Right lobe of liver (tissue), 4 donors: ENCODE results near the gene PRKD3.
A peak's percentile ranks its signal among the peaks of the same experiment; 100 is the strongest.

ENCODE experiments used
- CTCF ChIP-seq, 4 donors: fragments of 200-600 bp in 3 of 4; fragments of 450-650 bp in 1 of 4; IDR thresholded peaks; one replicate each; pipeline versions ENCODE4 v1.5.1 to v1.8.0; 2016 to 2022; ENCODE audit warnings: antibody characterized with exemption in 4 of 4, mild to moderate bottlenecking in 2 of 4
- POLR2A ChIP-seq: fragments of 450-650 bp; IDR thresholded peaks from one replicate; pipeline ENCODE4 v1.6.1; 2017; ENCODE audit warnings: antibody characterized with exemption, mild to moderate bottlenecking
- donor health status: DM: no; HTN: no; CAD: no.
- donor health status: DM: no; HTN: no; CAD: no.
- donor health status: DM: no; HTN: yes; CAD: no.

GRCh38 chr2:37281916-37282315, 42.7 kb downstream of the PRKD3 start:
- peak in 1 of 4 donors; percentile 4 for TF ChIP-seq CTCF (IDR thresholded peaks at IDR 0.05)
- TF ChIP-seq POLR2A = no peak
